Liver (tissue), 9 donors: ENCODE data around the gene UNC5A. TPM values are rescaled to one million over a fixed set of nuclear protein-coding genes. Genes with fewer than 3 reads are reported as not detected.

Experiments used
- DNase-seq: peaks from one replicate; pipeline ENCODE4 v3.0.0-alpha.2; 2017; ENCODE audit warnings: low spot score
- H3K27ac ChIP-seq, 2 donors: one replicate each; pipeline ENCODE4 v1.7.0; 2013; ENCODE audit warnings: inconsistent platforms in 2 of 2, low read length in 2 of 2, control low read depth in 1 of 2, low read depth in 1 of 2, mild to moderate bottlenecking in 1 of 2
- H3K27me3 ChIP-seq, 4 donors: one replicate each; pipeline versions ENCODE4 v1.6.1 to v1.7.0; 2013; ENCODE audit warnings: low read length in 3 of 4, inconsistent platforms in 1 of 4, mild to moderate bottlenecking in 1 of 4, moderate library complexity in 1 of 4; ENCODE audit not compliant: control insufficient read depth in 4 of 4, insufficient read depth in 4 of 4
- H3K36me3 ChIP-seq, 4 donors: one replicate each; pipeline versions ENCODE4 v1.6.1 to v1.7.0; 2013; ENCODE audit warnings: low read length in 3 of 4, mild to moderate bottlenecking in 3 of 4, low read depth in 1 of 4, moderate library complexity in 1 of 4; ENCODE audit not compliant: control insufficient read depth in 4 of 4, insufficient read depth in 3 of 4
- H3K4me1 ChIP-seq, 4 donors: one replicate each; pipeline versions ENCODE4 v1.6.1 to v1.7.0; 2013; ENCODE audit warnings: low read length in 3 of 4, mild to moderate bottlenecking in 3 of 4, moderate library complexity in 1 of 4; ENCODE audit not compliant: control insufficient read depth in 4 of 4, insufficient read depth in 4 of 4
- H3K4me3 ChIP-seq, 3 donors: one replicate each; pipeline versions ENCODE4 v1.6.1 to v1.7.0; 2013; ENCODE audit warnings: low read length in 3 of 3, control low read depth in 1 of 3, low read depth in 1 of 3, mild to moderate bottlenecking in 1 of 3
- H3K9ac ChIP-seq, 2 donors: one replicate each; pipeline ENCODE4 v1.7.0; 2013; ENCODE audit warnings: low read length in 2 of 2, mild to moderate bottlenecking in 2 of 2, moderate library complexity in 2 of 2, control low read depth in 1 of 2, low read depth in 1 of 2
- H3K9me3 ChIP-seq, 4 donors: one replicate each; pipeline versions ENCODE4 v1.6.1 to v1.7.0; 2013; ENCODE audit warnings: low read length in 3 of 4; ENCODE audit not compliant: control insufficient read depth in 4 of 4
- CTCF ChIP-seq: fragments of 150-350 bp; IDR thresholded peaks from 2 replicates; pipeline ENCODE4 v1.5.1; 2017; ENCODE audit warnings: improper control_type of control experiment, low read depth, low read length; ENCODE audit not compliant: missing input control
- EGR1 ChIP-seq, 2 donors: IDR thresholded peaks; 2 replicates each; pipeline ENCODE4 v1.6.1; 2016 to 2018; ENCODE audit warnings: antibody characterized with exemption in 2 of 2, low read depth in 2 of 2
- FOXA2 ChIP-seq: IDR thresholded peaks from 2 replicates; pipeline ENCODE4 v1.6.1; 2016; ENCODE audit warnings: antibody characterized with exemption
- GABPA ChIP-seq, 2 donors: IDR thresholded peaks in 1 of 2; conservative IDR thresholded peaks in 1 of 2; 2 replicates each; pipeline ENCODE4 v1.6.1; 2016; ENCODE audit warnings: antibody characterized with exemption in 2 of 2, mild to moderate bottlenecking in 1 of 2, moderate library complexity in 1 of 2
- HNF4A ChIP-seq, 2 donors: conservative IDR thresholded peaks; 2 replicates each; pipeline ENCODE4 v1.6.1; 2016; ENCODE audit warnings: antibody characterized with exemption in 2 of 2, mild to moderate bottlenecking in 2 of 2
- MAX ChIP-seq: IDR thresholded peaks from 2 replicates; pipeline ENCODE4 v1.6.1; 2016; ENCODE audit warnings: antibody characterized with exemption
- NR2F2 ChIP-seq: IDR thresholded peaks from 2 replicates; pipeline ENCODE4 v1.6.1; 2016; ENCODE audit warnings: antibody characterized with exemption
- RAD21 ChIP-seq, 2 donors: IDR thresholded peaks; 2 replicates each; pipeline ENCODE4 v1.6.1; 2016; ENCODE audit warnings: antibody characterized with exemption in 2 of 2, mild to moderate bottlenecking in 2 of 2
- REST ChIP-seq: IDR thresholded peaks from 2 replicates; pipeline ENCODE4 v1.6.1; 2016; ENCODE audit warnings: antibody characterized with exemption, mild to moderate bottlenecking
- RXRA ChIP-seq, 2 donors: IDR thresholded peaks; 2 replicates each; pipeline ENCODE4 v1.6.1; 2017 to 2018; ENCODE audit warnings: antibody characterized with exemption in 2 of 2, mild to moderate bottlenecking in 1 of 2
- SP1 ChIP-seq: IDR thresholded peaks from 2 replicates; pipeline ENCODE4 v1.6.1; 2018; ENCODE audit warnings: antibody characterized with exemption, mild to moderate bottlenecking
- TAF1 ChIP-seq: conservative IDR thresholded peaks from 2 replicates; pipeline ENCODE4 v1.6.1; 2016; ENCODE audit warnings: antibody characterized with exemption, mild to moderate bottlenecking
- YY1 ChIP-seq: IDR thresholded peaks from 2 replicates; pipeline ENCODE4 v1.6.1; 2016; ENCODE audit warnings: antibody characterized with exemption, mild to moderate bottlenecking
- ZBTB33 ChIP-seq: IDR thresholded peaks from 2 replicates; pipeline ENCODE4 v1.6.1; 2016; ENCODE audit warnings: antibody characterized with exemption
- WGBS: extraction: QIAGEN DNeasy Blood & Tissue Kit; methylation state at CpG from one replicate; pipeline ENCODE4 v1.1.7; 2013; 5-methylcytosine and 5-hydroxymethylcytosine counted together
- polyA plus RNA-seq, 2 donors: library from polyadenylated mRNA; stranded (reverse) in 1 of 2; unstranded in 1 of 2; fragments of 200-250 nt in 1 of 2; fragments of >200 nt in 1 of 2; fragmentation: Nextera tagmentation in 1 of 2; extraction: Ambion mirVana in 1 of 2; gene quantifications; one replicate each; pipeline versions ENCODE4 v1.2.1 to v1.2.3, GENCODE V29; 2013 to 2015
- total RNA-seq, 2 donors: library from RNA; depleted of rRNA; stranded (reverse); fragments of >200 nt; gene quantifications; one replicate each; pipeline ENCODE4 v1.2.3, GENCODE V29; 2014
- TF ChIP-seq, protein P1 (sequence below): IDR thresholded peaks from 2 replicates; pipeline ENCODE4 v1.6.1; 2016; ENCODE audit warnings: antibody characterized with exemption
- donor health status: healthy.
- donor health status: healthy.
- donor health status: healthy.
- donor health status: healthy.
- donor health status: healthy.

The UNC5A gene
- total and polyA plus RNA-seq, 4 donors = under 0.01 to 0.07 (median 0.03) TPM; not detected in 1

DNA sequence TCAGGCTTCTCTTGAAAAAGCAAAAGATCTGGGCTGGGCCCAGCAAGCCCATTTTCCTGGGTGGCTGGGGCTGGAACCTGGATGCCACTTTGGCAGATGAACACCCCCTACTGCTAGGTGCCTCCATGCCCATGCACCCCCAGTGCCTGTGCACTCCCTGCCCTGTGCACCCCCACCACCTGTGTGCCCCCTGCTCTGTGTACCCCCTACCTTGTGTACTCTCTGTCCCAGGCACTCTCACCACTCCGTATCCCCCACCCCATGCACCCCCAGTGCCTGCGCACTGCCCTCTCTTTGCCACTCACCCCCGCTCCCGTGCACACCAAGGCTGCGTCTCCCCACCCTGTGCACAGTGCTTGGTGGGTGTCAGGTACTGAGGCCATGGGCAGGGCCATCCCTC, 14.2 kb downstream of the UNC5A start:
- 94% methylated on average over 5 of the region's 5 CpGs for WGBS
- no peak for DNase-seq
- no peak overlapping the region for H3K4me3 ChIP-seq
- H3K27ac ChIP-seq = no peak overlapping the region
- no peaks in the 10 kb centered on the region for H3K36me3 ChIP-seq
- peaks cover 0 to under 1% (median 0%) of the 10 kb centered on the region in 4 donors for H3K27me3 ChIP-seq
- no peak overlapping the region for H3K9ac ChIP-seq
- H3K9me3 ChIP-seq = no peaks in the 10 kb centered on the region
- TF ChIP-seq FOXA2 (no peak), YY1 (no peak), RAD21 (IDR thresholded peaks at IDR 0.05) (no peak), CTCF (no peak), MAX (no peak), EGR1 (IDR thresholded peaks at IDR 0.05; ENCODE audit: low read depth in 2 of 2) (no peak), HNF4A (conservative IDR thresholded peaks at IDR 0.05) (no peak), SP1 (no peak), TAF1 (no peak), REST (no peak), RXRA (IDR thresholded peaks at IDR 0.05) (no peak)
- TF ChIP-seq, protein P1, sequence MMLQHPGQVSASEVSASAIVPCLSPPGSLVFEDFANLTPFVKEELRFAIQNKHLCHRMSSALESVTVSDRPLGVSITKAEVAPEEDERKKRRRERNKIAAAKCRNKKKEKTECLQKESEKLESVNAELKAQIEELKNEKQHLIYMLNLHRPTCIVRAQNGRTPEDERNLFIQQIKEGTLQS = no peak
- no peaks in the 10 kb centered on the region for H3K4me1 ChIP-seq

DNA sequence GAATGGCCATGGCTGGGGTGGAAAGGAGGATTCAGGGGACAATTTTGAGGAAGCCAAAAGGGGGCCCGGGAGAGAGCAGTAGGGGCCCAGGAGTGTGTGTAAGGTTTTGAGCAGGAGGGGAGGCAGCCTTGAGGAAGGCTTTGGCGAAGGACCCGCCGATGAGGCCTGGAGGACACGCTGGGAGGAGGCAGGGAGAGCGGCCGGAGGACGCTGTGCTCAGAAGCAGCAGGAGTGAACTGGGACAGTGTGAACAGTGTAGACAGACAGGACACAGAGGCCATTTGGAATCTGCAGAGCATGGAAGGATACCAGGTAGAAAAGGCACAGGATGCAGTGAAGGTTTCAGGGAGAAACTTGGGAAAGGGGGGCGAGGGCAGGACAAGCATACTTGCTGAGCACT, 14.9 kb downstream of the UNC5A start:
- WGBS = 90% methylated on average over 9 of the region's 9 CpGs
- H3K36me3 ChIP-seq = no peaks in the 10 kb centered on the region
- DNase-seq = no peak
- H3K4me1 ChIP-seq = no peaks in the 10 kb centered on the region
- H3K9me3 ChIP-seq = no peaks in the 10 kb centered on the region
- TF ChIP-seq, protein P1 = no peak
- TF ChIP-seq FOXA2 (no peak), HNF4A (conservative IDR thresholded peaks at IDR 0.05) (no peak), ZBTB33 (no peak), RAD21 (IDR thresholded peaks at IDR 0.05) (no peak), GABPA (IDR thresholded peaks at IDR 0.05 in 1 of 2, conservative IDR thresholded peaks at IDR 0.05 in 1 of 2) (no peak), NR2F2 (no peak), RXRA (IDR thresholded peaks at IDR 0.05) (no peak), YY1 (no peak)
- no peak overlapping the region for H3K27ac ChIP-seq
- no peak overlapping the region for H3K9ac ChIP-seq
- H3K4me3 ChIP-seq = no peak overlapping the region
- H3K27me3 ChIP-seq = no peaks in the 10 kb centered on the region
